Endothelial cell of umbilical vein (primary cell): ENCODE data around the gene C16orf95. TPM values are rescaled to one million over a fixed set of nuclear protein-coding genes. Genes with fewer than 3 reads are reported as not detected.

Source experiments
- BruUV-seq: library from RNA; stranded (reverse); fragments of 400-500 nt; replicated peaks from 2 replicates; lab custom pipeline; 2021; lab: Mats Ljungman, UMichigan
- CTCF ChIA-PET: fragments of 300-600, 350-600 bp; sonication (Branson Sonifier 250); formaldehyde crosslinking; loops from one replicate; lab custom pipeline; 2021; ENCODE audit warnings: antibody characterized with exemption, inconsistent platforms; lab: Charles Lee
- POLR2A ChIA-PET: fragments of 300-600, 350-600 bp; sonication (Branson Sonifier 250); formaldehyde crosslinking; loops from one replicate; lab custom pipeline; 2021; ENCODE audit warnings: antibody characterized with exemption, inconsistent platforms; lab: Charles Lee
- DNase-seq: peaks from one replicate; pipeline ENCODE4 v3.0.0-alpha.2; 2011; ENCODE audit warnings: low read depth, low spot score
- FAIRE-seq: peaks from 2 replicates; lab custom pipeline; 2011; peaks lifted over from hg19 to GRCh38; lab: Jason Lieb, UNC
- H2AFZ ChIP-seq: 2 replicates; pipeline ENCODE4 v1.6.0; 2012; ENCODE audit warnings: low read depth, low read length, control low read depth, inconsistent platforms
- H3K27ac ChIP-seq: 2 replicates; pipeline ENCODE4 v1.5.1; 2011; ENCODE audit warnings: low read depth, mild to moderate bottlenecking, control low read depth, low read length, moderate library complexity; ENCODE audit not compliant: insufficient read depth
- H3K27me3 ChIP-seq, 2 experiments: 2 replicates each; pipeline versions ENCODE4 v1.6.0 to v1.6.1; 2011; ENCODE audit warnings: low read length in 2 of 2, mixed read lengths in 1 of 2; ENCODE audit not compliant: control insufficient read depth in 2 of 2, insufficient read depth in 2 of 2
- H3K36me3 ChIP-seq, 2 experiments: 2 replicates in 1 of 2; 3 replicates in 1 of 2; pipeline ENCODE4 v1.5.1; 2011; ENCODE audit warnings: low read length in 2 of 2, mild to moderate bottlenecking in 1 of 2, moderate library complexity in 1 of 2; ENCODE audit not compliant: control insufficient read depth in 2 of 2, insufficient read depth in 2 of 2; ENCODE audit errors: extremely low read depth in 1 of 2
- H3K4me1 ChIP-seq: 3 replicates; pipeline ENCODE4 v1.5.1; 2011; ENCODE audit warnings: mild to moderate bottlenecking, low read length; ENCODE audit not compliant: control insufficient read depth, insufficient read depth; ENCODE audit errors: extremely low read depth
- H3K4me2 ChIP-seq: 2 replicates; pipeline ENCODE4 v1.6.1; 2011; ENCODE audit warnings: low read length, control low read depth, mixed read lengths; ENCODE audit not compliant: insufficient read depth
- H3K4me3 ChIP-seq, 3 experiments: fragments of 200-600 bp in 1 of 3; sonication (generic), shearing (Covaris generic) in 1 of 3; replicated peaks in 1 of 3; 2 replicates each; pipeline ENCODE4 v1.5.1; 2011 to 2016; ENCODE audit warnings: control low read depth in 3 of 3, low read length in 3 of 3, mild to moderate bottlenecking in 2 of 3, inconsistent platforms in 1 of 3, low read depth in 1 of 3, moderate library complexity in 1 of 3; ENCODE audit not compliant: insufficient read depth in 1 of 3
- H3K79me2 ChIP-seq: 2 replicates; pipeline ENCODE4 v1.6.0; 2012; ENCODE audit warnings: low read length, inconsistent platforms; ENCODE audit not compliant: control insufficient read depth, insufficient read depth
- H3K9ac ChIP-seq: replicated peaks from 2 replicates; pipeline ENCODE3; 2011; ENCODE audit warnings: low read length, control low read depth; ENCODE audit not compliant: insufficient read depth; ENCODE audit errors: extremely low read depth
- H3K9me1 ChIP-seq: replicated peaks from 3 replicates; pipeline ENCODE4 v1.6.0; 2011; ENCODE audit warnings: mild to moderate bottlenecking, low read length; ENCODE audit not compliant: control insufficient read depth, insufficient read depth; ENCODE audit errors: extremely low read depth
- H3K9me3 ChIP-seq: replicated peaks from 2 replicates; pipeline ENCODE4 v1.5.1; 2012; ENCODE audit warnings: low read length, inconsistent platforms; ENCODE audit not compliant: control insufficient read depth, insufficient read depth
- H4K20me1 ChIP-seq: replicated peaks from 2 replicates; pipeline ENCODE3; 2011; ENCODE audit warnings: mild to moderate bottlenecking, low read length; ENCODE audit not compliant: control insufficient read depth, insufficient read depth; ENCODE audit errors: extremely low read depth
- JUN ChIP-seq: IDR thresholded peaks from 2 replicates; pipeline ENCODE4 v1.6.1; 2011; ENCODE audit warnings: borderline replicate concordance, low read depth; ENCODE audit not compliant: insufficient read length, insufficient read depth
- MYC ChIP-seq: IDR thresholded peaks from one replicate; pipeline ENCODE4 v1.6.1; 2011; ENCODE audit warnings: mild to moderate bottlenecking, low read depth, low read length
- POLR2AphosphoS5 ChIP-seq: IDR thresholded peaks from 2 replicates; pipeline ENCODE4 v1.6.1; 2012; ENCODE audit warnings: low read depth, mild to moderate bottlenecking, control low read depth, low read length, moderate library complexity; ENCODE audit not compliant: insufficient read depth
- dilution Hi-C: fragments of 300-500 bp; cut with MboI; formaldehyde crosslinking; loops from one replicate; pipeline ENCODE4 v1.15.0; 2019; ENCODE audit warnings: low sequenced_read_pairs; ENCODE audit not compliant: extremely low pct_ligation_motif_present
- intact Hi-C: fragments of 100-400 bp; cut with micrococcal nuclease; formaldehyde crosslinking; loops from one replicate; pipeline ENCODE4 v1.10.0; 2022
- polyA plus RNA-seq, 4 experiments: library from polyadenylated mRNA; depleted of rRNA in 3 of 4; stranded (reverse) in 3 of 4; unstranded in 1 of 4; fragments of >200 nt; gene quantifications; 2 replicates each; pipeline versions ENCODE4 v1.2.1 to v1.2.3, GENCODE V29; 2011 to 2012; ENCODE audit warnings: missing spikeins in 1 of 4
- total RNA-seq: library from RNA; stranded (reverse); gene quantifications from 2 replicates; pipeline ENCODE4 v1.2.3, GENCODE V29; 2021

Gene C16orf95
- total and polyA plus RNA-seq, 2 donors (not counting 3 experiments of a cell fraction or from before 2014, with no cell fraction given) = 4.0 to 6.6 TPM

DNA sequence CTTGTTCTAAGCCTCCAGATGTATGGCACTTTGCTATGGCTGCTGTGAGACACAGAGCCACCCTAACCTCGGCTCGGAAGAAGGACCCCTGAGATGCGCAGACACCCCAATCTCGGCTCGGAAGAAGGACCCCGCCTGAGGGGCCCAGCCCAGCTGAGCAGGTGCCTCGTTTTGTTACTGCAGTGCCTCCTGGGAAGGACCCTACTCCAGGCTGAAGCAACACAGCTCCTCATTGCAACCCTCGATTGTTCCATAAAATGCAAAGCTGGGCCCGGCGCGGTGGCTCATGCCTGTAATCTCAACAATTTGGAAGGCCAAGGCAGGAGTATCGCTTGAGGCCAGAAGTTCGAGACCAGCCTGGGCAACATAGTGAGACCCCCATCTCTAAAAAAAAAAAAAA is 61.3 kb downstream of the C16orf95 start:
- H4K20me1 ChIP-seq = no peaks in the 10 kb centered on the region
- ChIA-PET CTCF (interaction anchor here (1.4 to 1.6 kb wide), 2 partner anchors 22 to 23 kb away, joined by 4 to 5 read pairs; no protein-coding TSS in a partner anchor), POLR2A (interaction anchor here (0.7 kb wide), 1 partner anchor 619 kb away, joined by 6 read pairs; no protein-coding TSS in a partner anchor)
- no peak for TF ChIP-seq POLR2AphosphoS5
- intact Hi-C loops = no loop called here
- no peaks in the 10 kb centered on the region for H3K4me1 ChIP-seq
- no peak overlapping the region for H3K4me3 ChIP-seq
- BruUV-seq = no TSS peak
- dilution Hi-C loops = no loop called here
- H2AFZ ChIP-seq = no peak overlapping the region
- H3K27ac ChIP-seq = no peak overlapping the region
- no peaks in the 10 kb centered on the region for H3K36me3 ChIP-seq
- peaks cover 0 to 2% of the 10 kb centered on the region in 2 experiments for H3K27me3 ChIP-seq
- no peak for FAIRE-seq
- DNase-seq = no peak
- no peak overlapping the region for H3K9ac ChIP-seq
- H3K9me1 ChIP-seq = no peaks in the 10 kb centered on the region
- no peaks in the 10 kb centered on the region for H3K9me3 ChIP-seq
- H3K4me2 ChIP-seq = no peak overlapping the region
- H3K79me2 ChIP-seq = no peaks in the 10 kb centered on the region

DNA sequence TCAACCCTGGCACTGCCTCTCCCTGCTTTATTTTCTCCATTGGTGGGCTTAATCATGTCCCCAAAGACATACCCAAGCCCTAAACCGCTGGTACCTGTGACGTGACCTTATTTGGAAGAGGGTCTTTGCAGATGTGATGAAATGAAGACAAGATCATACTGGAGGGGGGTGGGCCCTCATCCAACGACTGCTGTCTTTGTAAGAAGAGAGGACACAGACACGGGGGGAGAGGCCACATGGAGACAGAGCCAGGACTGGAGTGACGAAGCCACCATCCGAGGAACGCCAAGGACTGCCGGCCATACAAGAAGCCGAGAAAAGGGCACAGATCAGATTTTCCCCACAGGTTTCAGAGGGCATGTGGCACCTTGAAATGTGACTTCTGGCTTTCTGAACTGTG is 62.5 kb downstream of the C16orf95 start:
- FAIRE-seq (no peak), DNase-seq (no peak)
- no peak overlapping the region for H3K9ac ChIP-seq
- dilution Hi-C loops = no loop called here
- H3K4me1 ChIP-seq = no peaks in the 10 kb centered on the region
- CTCF ChIA-PET = interaction anchor here (0.6 kb wide), 1 partner anchor 43 kb away, joined by 3 read pairs; no protein-coding TSS in a partner anchor
- H4K20me1 ChIP-seq = no peaks in the 10 kb centered on the region
- no peaks in the 10 kb centered on the region for H3K9me1 ChIP-seq
- no peak overlapping the region for H3K4me2 ChIP-seq
- H3K36me3 ChIP-seq = no peaks in the 10 kb centered on the region
- intact Hi-C loops = no loop called here
- TF ChIP-seq JUN (no peak), MYC (no peak)
- H3K9me3 ChIP-seq = no peaks in the 10 kb centered on the region
- H3K79me2 ChIP-seq = no peaks in the 10 kb centered on the region
- H3K4me3 ChIP-seq = no peak overlapping the region
- H2AFZ ChIP-seq = no peak overlapping the region
- no peak overlapping the region for H3K27ac ChIP-seq
- POLR2A ChIA-PET = no interaction called here
- BruUV-seq = no TSS peak
- H3K27me3 ChIP-seq = peaks cover 0 to 2% of the 10 kb centered on the region in 2 experiments
